ENCODE results near the gene EMD.
"Not testable (repeated sequence)": the region's sequence is repeated elsewhere in the genome, so short reads cannot be mapped to it uniquely, and the experiment has no call there.

EMD gene

DNA sequence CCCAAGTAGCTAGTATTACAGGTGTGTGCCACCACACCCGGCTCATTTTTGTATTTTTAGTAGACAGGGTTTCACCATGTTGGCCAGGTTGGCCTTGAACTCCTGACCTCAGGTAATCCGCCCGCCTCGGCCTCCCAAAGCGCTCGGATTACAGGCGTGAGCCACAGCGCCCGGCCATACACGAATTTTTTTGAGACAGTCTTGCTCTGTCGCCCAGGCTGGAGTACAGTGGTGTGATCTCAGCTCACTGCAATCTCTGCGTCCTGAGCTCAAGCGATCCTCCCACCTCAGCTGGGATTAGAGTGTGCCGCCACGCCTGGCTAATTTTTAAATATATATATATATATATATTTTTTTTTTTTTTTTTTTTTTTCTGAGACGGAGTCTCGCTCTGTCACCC is 17.3 kb downstream of the EMD start:
- not testable (repeated sequence) for DNase-seq (ENCODE audit: low read depth in 2 of 2)

DNA sequence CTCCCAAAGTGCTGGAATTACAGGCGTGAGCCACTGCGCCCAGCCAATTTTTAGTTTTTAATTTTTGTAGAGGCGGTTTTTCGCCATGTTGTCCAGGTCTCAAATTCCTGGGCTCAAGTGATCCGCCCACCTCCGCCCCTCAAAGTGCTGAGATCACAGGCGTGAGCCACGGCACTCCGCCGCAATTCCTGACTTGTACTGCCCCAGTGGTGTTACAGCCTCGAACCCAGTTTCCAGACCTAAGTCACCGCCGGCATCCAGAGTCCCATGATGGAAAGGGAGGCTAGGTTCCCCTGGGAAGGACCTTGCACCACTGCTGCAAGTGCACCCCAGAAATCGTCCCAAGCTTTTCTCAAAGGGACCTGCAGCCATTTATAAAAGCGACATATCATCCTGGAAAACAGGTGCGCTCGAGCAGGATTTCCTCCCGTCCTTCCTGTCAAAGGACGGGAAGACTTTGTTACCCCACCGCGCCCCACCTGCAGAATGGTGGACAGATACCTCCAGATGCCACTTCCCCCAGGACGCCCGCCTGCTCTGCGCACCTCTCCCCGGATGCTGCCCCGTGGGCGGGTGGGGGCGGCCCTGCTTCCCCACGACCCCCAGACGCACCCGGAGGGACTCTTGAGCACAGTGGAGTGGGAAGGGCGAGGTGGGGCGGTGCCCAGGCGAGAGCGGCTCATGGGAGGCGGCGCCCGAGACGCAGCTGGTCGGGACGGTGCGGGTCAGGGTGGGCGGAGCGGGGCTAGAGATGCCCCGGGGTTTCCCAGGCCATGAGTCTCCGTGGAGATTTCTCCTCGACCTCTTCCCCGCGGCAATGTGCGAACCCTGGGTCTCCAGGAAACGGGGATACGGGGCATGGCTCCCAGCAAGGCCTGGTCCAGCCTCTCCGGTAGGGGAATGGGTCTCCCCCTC is 18.1 kb downstream of the EMD start:
- DNase-seq (ENCODE audit: low read depth in 2 of 2) = peak in 1 of 2 donors; percentile 49

DNA sequence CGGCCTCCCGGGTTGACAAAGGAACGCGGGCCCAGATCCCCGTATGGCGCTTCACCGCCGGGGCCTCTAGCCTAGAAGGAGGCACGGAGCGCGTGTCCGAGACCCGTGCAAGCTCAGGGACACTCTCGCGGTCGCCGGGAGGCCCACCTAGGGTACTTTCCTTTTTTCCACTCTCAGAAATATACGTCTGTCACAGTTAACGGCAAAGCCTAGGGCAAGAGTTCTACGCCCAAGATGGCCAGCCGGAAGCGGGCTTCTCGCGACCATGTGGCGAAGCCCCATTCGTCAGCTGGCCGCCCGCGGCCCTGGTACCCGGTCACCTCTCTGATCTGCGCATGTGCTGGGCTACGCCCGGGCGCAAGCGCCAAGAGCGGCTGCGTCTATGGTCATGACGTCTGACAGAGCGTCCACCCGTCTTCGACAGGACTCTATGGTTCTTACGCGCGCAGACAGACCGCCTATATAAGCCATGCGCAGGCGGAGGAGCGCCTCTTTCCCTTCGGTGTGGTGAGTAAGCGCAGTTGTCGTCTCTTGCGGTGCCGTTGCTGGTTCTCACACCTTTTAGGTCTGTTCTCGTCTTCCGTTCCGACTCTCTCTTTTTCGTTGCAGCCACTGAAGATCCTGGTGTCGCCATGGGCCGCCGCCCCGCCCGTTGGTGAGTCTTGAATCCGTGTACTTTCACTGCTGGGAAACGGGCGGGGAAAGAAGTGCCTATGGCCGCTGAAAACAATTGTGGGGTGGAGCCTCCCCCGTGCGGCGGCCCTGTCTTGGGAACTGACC is 19.0 kb downstream of the EMD start, which contains the start of gene RPL10:
Gene RPL10 (plus strand): TSS at position 490 of the 780 bp plus-strand sequence. CDS start 143 bp downstream, at position 633.
- peak; percentile 79 to 85 for DNase-seq (ENCODE audit: low read depth in 2 of 2)

DNA sequence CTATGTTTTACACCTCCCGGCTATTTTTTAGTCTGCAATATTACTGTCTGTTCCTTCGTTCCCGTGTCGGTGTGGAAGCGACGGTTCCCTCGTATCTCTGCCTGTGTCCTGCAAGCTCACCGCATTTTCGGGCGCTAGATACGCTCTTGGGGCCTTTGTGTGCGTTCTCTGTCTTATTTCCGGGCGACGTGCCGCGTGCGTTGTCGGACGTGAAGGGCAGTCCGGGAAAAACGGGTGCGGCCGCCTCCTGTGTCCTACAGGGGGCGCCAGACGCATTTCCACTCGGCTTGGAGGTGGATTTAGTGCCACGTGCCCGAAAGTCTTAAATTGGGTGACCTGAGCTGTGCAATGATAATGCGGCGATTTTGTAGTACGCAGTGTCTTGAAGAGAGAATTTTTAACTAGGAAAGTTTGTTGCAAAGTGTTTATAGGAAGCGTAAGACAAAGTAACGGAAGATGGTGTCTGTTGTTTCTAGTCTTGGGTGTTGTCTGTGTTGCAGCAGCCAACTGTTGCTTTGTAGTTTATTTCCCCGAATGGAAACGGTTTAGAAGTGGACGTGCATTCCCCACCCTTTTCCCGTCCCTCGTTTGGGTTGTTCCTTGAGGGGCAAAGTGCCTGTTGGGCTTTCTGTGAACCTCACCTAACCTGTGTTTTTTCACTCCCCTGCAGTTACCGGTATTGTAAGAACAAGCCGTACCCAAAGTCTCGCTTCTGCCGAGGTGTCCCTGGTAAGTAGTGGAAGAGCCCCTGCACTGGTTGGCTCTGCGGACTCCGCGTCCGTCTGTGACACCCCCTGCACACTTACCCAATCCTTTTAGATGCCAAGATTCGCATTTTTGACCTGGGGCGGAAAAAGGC is 19.8 kb downstream of the EMD start:
- DNase-seq (ENCODE audit: low read depth in 2 of 2) = peak in 1 of 2 donors; percentile 70

DNA sequence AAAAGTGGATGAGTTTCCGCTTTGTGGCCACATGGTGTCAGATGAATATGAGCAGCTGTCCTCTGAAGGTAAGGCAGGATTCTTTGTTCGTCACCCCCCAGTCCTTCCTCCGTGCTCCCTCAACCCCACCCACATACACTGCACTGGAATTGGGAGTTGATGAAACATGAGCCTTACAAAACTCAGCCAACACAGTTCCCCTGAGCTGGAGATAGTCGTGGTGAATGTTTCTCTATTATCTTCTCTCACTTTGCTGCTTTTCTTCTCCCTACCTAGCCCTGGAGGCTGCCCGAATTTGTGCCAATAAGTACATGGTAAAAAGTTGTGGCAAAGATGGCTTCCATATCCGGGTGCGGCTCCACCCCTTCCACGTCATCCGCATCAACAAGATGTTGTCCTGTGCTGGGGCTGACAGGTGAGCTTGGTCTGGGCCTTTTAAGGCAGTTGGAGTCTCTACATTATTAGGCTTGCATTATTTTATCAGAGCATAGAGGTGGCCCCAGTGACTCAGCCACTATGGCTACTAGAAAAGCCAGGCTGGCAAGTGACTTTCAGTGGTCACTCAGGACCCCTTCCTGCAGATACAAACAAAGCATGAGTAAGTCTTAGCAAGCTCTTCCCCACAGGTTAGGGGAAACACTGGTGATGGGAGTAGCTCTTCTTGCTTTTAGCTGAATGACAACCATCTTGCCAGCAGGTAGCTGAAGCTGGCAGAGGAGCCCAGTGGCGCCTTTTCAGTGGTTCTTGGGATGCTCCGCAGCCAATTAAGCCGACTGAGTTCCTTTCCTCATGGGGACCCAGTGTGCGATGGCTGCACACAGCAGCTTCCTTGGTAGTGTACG is 20.7 kb downstream of the EMD start:
- DNase-seq (ENCODE audit: low read depth in 2 of 2) = no peak

DNA sequence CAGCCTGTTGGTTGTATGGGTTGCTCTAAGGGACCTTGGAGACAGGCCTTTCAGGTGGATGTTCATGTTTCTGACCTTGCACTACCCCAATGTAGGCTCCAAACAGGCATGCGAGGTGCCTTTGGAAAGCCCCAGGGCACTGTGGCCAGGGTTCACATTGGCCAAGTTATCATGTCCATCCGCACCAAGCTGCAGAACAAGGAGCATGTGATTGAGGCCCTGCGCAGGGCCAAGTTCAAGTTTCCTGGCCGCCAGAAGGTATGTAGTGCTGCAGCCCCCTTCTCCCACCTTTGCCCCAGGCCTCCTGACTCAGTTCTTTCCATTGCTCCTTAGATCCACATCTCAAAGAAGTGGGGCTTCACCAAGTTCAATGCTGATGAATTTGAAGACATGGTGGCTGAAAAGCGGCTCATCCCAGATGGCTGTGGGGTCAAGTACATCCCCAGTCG is 21.3 kb downstream of the EMD start:
- DNase-seq (ENCODE audit: low read depth in 2 of 2) = not testable (repeated sequence)

DNA sequence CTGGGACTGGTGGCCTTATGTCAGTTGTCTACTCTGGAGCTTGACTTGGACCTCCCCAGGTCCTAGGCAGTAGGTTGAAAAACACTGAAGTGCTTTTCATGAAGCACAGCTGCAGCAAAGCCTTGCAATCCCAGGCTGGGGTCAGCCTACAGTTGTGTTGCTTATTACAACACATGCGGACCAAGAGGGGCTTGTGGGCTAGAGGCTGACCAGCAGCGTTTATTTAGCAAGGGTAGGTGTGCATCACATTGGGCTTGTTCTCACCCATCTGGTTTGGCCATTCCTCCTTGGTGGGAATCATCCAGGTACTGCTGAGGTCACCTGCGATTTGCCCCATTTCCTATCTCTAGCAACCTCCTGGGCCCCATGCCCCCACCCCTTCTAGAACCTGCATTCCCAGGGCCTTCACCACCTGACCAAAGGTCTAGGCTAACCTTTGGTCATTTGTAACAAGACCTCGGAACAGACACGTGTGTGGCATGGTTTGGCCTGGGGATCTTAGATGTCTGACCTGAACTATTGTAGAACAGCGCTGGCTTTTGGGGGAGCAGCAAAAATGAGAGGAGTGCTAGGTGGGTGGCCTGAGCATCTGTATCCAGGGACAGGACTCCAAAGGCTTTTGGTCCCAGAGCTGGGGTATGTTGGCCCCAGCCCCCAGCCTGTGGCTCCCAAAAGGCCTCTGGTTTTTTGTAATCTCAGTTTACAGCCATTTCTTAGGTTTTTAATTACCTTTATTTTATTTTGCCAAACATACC is 22.1 kb downstream of the EMD start:
- no peak for DNase-seq (ENCODE audit: low read depth in 2 of 2)

DNA sequence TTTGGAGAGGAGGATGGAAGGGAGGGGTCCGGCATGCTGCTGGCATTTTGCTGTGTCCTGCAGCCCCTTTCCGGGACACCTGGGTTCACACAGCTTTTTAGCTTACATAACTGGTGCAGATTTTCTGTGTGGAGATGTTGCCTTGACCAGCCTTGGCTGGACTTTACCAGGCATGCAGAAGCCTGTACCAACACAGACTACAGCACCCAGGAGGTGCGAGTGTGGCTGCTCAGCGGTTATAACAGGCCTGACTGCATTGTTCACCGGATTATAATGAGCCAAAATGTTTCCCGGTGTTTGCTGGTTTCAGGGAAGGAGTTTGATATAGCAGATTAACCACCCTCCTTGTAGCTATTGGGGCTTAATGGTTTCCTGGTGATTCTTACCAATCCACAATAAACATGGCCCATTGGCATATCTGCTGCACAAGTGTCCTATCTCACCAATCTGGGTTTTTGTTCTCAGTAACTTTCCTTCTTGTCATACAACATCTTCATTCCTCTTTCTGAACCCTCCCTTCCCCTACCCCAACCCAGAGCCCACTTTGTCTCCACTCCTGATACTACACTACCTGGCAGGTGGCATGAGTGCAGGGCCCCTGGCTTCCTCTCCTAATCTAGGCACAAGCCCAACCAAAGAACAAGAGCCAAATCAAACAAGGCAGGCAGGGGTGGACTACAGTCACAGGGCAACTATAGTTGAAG is 23.0 kb downstream of the EMD start:
- DNase-seq (ENCODE audit: low read depth in 2 of 2) = no peak

DNA sequence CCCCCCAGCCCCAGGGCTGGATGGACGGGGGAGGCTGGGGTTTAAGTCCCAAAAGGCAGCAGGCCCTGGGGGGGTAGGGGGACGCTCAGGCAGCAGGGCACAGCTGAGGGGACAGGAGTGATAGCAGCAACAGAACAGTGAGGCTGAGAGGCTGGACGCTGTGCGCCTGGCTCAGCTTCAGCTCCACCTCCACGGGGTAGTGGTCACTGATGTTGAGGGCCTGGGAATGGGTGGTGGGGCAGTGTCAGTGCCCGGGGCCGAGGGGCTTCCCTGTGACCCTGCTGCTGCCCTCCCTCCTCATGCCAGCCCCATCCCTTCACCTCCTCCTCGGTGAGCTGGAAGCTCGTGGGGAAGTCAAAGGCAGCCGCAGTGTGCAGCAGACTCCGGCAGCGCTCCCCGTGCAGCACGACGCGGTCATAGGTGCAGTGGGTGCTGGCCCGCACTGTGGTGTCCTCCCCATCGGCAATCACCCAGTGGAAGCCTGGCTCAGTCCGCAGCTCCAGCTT is 23.6 kb downstream of the EMD start:
- DNase-seq (ENCODE audit: low read depth in 2 of 2) = no peak

DNA sequence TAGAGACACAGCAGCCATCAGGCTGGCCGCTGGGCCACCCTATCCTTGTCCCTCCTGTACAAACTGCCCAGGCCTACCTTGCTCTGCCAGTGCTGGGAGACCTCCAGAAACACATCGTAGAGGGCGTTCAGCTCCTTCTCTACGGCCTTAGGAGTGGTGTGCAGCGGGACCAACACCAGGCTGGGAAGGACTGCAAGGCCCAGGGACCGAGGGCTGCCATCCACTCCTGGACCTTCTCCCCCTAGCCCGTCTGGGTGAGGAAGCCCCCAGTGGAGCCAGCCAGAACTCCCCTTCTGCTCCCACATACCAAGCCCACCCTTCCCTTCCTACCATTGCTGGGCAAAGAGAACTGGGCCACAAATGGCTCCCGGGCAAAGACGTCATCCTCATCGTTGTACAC is 24.1 kb downstream of the EMD start:
- DNase-seq (ENCODE audit: low read depth in 2 of 2) = no peak

DNA sequence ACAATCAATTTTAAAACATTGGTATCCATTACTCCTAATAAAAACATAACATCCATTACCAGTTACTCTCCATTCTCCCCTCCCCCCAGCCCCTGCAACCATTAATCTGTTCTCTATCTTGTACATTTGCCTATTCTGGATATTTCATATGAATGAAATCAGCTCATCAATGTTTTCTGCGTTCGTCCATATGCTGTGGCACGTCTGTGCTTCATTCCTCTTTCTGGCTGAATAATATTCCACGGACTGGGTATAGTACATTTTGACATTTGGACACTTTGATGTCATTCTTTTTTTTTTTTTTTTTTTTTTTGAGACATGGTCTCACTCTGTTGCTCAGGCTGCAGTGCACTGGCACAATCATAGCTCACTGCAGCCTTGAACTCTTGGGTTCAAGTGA is 24.8 kb downstream of the EMD start:
- DNase-seq (ENCODE audit: low read depth in 2 of 2) = no peak

DNA sequence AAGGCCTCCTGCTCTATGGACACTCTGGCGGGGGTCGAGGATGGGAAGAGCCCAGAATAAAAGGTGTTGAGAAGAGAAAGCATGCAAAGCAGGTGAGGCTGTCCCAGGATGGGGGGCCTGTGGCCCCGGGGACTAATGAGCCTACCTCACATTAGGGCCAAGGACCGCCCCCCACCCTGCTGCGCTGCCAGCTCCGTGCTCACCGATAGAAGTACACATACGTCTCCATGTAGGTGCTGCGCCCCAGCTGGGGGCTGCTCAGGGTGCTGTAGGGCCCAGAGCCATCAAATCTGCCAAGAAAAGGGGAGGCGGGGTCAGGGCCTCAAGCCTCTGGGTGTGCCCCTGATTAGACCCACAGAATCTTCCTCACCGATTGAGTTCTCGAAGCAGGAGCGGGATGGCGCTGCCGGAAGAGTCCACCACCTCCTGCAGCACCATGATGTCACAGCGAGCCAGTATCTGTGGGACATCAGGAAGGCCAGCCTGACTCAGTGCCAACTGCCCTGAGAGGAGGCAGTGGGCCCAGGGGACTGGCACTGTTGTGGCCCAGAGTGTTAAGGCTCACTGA is 25.6 kb downstream of the EMD start:
- no peak for DNase-seq (ENCODE audit: low read depth in 2 of 2)

DNA sequence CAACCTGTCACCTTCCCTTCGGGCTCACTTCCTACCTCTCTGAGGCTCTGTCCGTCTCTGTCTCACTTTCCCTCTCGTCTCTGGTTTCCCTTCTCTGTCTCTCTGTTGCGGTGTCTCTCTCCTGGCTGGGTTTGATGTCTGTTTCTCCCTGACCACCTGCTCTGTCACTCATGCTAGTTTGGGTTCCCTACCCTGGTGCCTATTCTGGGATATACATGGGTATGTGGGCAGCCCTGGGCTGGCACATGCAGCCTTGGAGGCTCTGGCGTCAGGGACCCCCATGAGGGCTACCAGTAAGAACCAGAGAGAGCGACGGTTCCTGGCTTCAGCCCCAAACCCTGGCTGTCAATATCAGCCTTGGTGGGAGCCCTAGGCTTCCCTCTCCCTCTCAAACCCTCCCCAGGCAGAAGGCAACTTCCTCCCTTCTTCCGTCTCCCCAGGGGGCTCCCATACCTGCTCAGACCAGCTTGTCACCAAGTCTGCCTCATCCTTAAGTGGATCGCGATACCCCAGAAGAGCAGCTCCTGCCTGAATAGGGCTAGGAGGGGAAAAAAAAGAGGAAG is 29.6 kb downstream of the EMD start:
- DNase-seq (ENCODE audit: low read depth in 2 of 2) = no peak

DNA sequence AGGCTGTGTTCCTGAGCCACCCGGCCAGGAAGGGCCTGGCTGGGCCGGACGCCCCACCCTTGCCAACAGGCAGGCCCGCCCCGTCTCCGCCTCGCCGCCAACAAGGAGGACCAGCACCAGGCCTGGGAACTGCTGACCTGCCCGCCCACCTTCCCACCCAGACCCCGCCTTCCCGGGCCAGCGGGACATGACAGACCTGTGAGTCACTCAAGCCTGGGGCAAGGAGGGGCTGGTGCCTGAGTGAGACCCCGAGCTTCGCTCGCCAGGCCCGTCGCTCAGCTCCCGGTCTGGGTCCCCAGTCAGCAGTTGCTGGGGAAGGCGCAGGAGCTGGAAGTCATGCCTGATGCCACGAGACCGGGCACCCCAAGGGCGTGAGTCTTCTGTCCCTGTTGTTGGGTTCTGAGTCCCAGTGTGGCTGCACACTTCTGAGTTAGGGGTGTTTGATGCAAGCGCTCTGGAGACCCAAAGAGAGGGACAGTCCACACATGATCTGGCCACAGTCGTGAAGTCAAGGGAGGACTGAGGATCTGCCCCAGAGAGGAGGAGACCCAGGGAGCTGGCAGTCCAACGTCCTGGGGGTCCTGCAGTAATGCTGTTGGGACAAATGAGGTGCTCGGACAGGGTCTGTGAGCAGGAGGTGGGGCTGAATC is 30.3 kb downstream of the EMD start, which contains the start of gene DNASE1L1:
Gene DNASE1L1 (minus strand): TSS at position 33 of the 650 bp plus-strand sequence. CDS start 3,686 bp downstream, outside the sequence.
- no peak for DNase-seq (ENCODE audit: low read depth in 2 of 2)

DNA sequence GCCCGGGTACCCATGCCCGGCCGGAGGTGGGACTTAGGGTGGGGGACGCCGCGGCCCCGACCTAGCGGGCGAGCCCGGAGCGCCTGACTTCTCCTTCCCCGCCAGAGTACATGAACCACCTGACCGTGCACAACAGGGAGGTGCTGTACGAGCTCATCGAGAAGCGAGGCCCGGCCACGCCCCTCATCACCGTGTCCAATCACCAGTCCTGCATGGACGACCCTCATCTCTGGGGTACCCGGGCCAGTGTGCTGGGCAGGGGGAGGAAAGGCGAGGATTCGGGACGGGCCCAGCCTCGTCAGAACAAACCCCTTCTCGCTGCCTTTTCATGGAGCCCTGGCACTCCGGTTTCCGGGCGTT is 32.9 kb downstream of the EMD start:
- no peak for DNase-seq (ENCODE audit: low read depth in 2 of 2)

DNA sequence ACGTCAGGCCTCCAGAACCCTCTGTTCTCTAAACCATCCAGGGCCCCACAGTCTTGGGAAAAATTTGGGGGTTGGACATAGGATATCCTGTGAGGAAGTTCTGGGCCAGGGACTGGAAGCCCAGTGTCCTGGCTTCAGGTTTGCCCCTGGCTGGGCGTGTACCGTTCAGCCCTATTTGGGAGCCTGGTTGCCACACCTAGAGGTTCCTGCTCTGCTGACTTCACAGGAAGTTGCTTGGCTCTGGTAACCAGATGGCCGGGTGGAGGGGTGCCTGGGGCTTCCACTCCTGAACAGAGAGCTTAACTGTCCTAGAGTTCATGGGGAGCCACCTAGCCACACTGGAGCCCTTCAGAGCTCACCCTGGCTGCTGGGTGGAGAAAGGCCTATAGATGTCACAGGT is 33.4 kb downstream of the EMD start:
- DNase-seq (ENCODE audit: low read depth in 2 of 2) = no peak

DNA sequence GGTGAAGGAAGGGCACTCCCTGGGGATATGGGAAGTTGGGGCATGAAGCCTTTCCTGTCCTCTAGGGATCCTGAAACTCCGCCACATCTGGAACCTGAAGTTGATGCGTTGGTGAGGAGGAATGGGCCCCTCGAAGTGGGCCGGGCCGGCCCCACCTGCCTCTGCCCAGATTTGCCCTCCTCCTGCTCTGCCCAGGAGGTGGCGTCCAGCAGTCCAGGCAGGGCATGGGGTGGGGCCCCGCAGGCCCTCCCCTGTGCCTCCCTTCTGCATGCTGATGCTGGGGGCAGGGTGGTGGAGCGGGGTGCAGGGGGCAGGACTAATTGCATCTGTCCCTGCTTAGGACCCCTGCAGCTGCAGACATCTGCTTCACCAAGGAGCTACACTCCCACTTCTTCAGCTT is 34.0 kb downstream of the EMD start:
- DNase-seq (ENCODE audit: low read depth in 2 of 2) = no peak

DNA sequence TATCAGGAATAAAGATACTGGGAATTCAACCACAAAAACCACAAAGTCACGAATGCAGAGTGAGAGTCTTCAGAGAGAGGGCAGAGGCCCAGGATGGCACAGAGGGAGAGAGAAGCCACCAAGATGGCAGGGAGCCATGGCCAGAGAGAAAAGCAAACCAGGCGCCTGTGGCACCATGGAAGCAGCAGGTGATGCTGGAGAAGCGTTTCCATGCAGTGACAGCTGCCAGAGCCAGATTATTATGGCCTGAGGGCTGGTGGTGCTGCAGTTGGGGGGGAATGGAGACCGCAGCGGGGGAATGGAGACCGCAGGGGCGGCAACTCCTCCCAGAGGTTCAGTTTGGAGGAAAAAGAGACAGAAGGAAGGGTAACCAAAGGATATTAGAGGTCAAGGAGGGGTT is 38.1 kb downstream of the EMD start:
- no peak for DNase-seq (ENCODE audit: low read depth in 2 of 2)
